ENCODE results near the gene TNFRSF1B. TPM values are rescaled to one million over a fixed set of nuclear protein-coding genes. Genes with fewer than 3 reads are reported as not detected.
"Not testable (repeated sequence)": the region's sequence is repeated elsewhere in the genome, so short reads cannot be mapped to it uniquely, and the experiment has no call there.

TNFRSF1B gene
- total RNA-seq, 2 experiments from 2014 or later = 202 to 206 TPM

GRCh38 chr1:12215118-12215961 lies 48.5 kb downstream of the TNFRSF1B start:
- ChIA-PET POLR2A (no interaction called here), CTCF (interaction anchor here (5.2 kb wide), 1 partner anchor 91 kb away, joined by 21 read pairs; no protein-coding TSS in a partner anchor)

DNA sequence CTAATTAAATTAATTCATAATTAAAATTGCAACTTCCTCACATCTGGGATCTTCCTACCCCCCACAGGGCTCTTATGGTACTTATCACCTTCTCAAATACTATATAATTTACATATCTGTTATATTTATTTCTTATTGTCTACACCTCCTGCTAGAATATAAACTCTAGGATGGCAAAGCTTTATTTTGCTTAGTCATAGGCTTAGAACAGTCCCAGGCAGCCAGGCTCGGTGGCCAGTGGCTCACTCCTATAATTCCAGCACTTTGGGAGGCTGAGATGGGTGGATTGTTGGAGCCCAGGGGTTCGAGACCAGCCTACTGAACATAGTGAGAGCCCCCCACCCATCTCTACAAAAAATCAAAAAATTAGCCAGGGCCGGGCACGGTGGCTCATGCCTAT lies 53.0 kb downstream of the TNFRSF1B start:
- POLR2A ChIA-PET = no interaction called here

DNA sequence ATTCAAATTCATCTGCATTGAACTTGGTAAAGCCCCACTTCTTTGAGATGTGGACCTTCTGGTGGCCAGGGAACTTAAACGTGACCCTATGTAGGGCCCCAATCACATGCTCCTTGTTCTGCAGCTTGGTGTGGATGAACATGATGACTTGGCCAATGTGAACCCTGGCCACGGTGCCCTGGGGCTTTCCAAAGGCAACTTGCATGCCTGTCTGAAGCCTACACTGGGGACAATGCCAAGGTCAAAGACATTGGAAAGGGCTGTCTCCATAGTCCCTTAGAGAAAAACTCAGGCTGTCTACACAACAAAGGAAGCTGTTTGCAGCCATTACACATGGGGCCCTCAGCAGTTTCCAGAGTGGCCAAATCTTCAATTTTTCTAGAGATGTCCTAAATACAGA lies 54.1 kb downstream of the TNFRSF1B start:
- CTCF ChIA-PET = interaction anchor here (0.8 to 1.7 kb wide), 2 partner anchors 9 to 96 kb away, joined by 3 to 4 read pairs; partner anchors contain the start of gene VPS13D
- POLR2A ChIA-PET = no interaction called here

More for the DNA sequence above, 53.0 kb downstream of the TNFRSF1B start:
- CTCF ChIA-PET = interaction anchor here (1.1 to 1.7 kb wide), 2 partner anchors 10 to 11 kb away, joined by 4 read pairs; partner anchors contain the start of gene VPS13D

GRCh38 chr1:12222700-12223099 lies 55.9 kb downstream of the TNFRSF1B start:
- POLR2A ChIA-PET = interaction anchor here (0.7 kb wide), 1 partner anchor 76 kb away, joined by 7 read pairs; no protein-coding TSS in a partner anchor

GRCh38 chr1:12224092-12224491 lies 57.3 kb downstream of the TNFRSF1B start:
- POLR2A ChIA-PET = not testable (repeated sequence)
- CTCF ChIA-PET = interaction anchor here (0.6 to 1.4 kb wide), 3 partner anchors 28 to 100 kb away, joined by 3 to 5 read pairs (median 5); no protein-coding TSS in a partner anchor

More at GRCh38 chr1:12222700-12223099, 55.9 kb downstream of the TNFRSF1B start:
- CTCF ChIA-PET = interaction anchor here (1.3 kb wide), 1 partner anchor 13 kb away, joined by 3 read pairs; no protein-coding TSS in a partner anchor

DNA sequence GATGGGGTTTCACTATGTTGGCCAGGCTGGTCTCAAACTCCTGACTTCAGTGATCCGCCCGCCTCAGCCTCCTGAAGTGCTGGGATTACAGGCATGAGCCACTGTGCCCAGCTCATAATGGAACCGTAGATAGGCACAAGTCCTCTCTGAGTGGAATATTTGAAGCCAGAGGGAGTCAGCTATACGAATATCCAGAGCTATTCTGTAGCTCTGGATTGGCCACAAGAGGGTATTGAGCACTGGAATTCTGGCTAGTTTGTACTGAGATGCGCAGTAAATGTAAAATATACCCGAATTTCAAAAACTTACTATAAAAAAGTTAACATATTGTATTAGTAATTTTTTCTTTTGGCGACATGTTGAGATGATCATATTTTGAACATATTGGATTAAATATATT lies 62.2 kb downstream of the TNFRSF1B start:
- ChIA-PET CTCF (interaction anchor here (0.7 to 2.1 kb wide), 4 partner anchors 8 to 107 kb away, joined by 3 to 10 read pairs (median 4); no protein-coding TSS in a partner anchor), POLR2A (no interaction called here)

- CTCF ChIA-PET = interaction anchor here (0.7 to 2.1 kb wide), 4 partner anchors 9 to 108 kb away, joined by 3 to 10 read pairs (median 4); no protein-coding TSS in a partner anchor
- POLR2A ChIA-PET = no interaction called here
Measured at GRCh38 chr1:12229386-12229834, 62.6 kb downstream of the TNFRSF1B start.

DNA sequence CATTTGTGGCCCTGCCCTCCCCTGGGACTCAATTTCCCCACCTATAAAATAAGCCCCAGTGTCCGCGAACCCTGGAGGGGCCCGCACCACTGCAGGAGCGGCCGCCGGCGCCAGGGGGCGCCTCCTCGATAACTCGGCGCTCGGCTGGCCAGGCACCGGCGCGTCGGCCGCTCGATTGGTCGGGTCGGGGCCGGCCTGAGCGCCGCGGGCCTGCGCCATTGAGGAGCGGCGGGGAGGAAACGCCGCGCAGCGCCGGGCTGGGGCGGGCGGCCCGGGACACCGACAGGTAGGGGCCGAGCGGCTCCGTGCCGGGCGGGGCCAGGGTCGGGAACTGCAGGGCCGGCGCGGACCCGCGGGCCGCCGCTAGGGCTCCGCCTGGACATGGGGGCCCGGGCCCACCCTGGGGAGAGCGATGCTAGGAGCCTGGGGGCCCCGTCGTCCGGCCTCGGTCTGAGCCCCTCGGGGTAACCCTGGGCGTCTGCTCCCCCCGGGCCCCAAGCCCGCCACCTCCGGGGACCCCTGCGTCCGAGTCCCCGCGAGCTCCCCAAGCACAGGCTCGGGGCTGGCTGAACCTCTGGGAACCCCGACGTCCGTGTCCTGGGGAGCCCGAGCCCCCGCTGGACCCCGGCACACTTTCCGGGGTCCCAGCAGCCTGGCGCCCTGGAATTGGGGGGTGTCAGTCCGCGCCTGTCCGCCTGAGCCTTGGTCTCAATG lies 63.2 kb downstream of the TNFRSF1B start, which contains the start of gene VPS13D:
TSS of gene VPS13D (plus strand) at position 196 of the 714 bp plus-strand sequence. CDS start 4,237 bp downstream, outside the sequence.
- POLR2A ChIA-PET = no interaction called here
- CTCF ChIA-PET = interaction anchor here (0.7 to 1.2 kb wide), 6 partner anchors 9 to 1835 kb away, joined by 3 to 4 read pairs (median 4); no protein-coding TSS in a partner anchor

DNA sequence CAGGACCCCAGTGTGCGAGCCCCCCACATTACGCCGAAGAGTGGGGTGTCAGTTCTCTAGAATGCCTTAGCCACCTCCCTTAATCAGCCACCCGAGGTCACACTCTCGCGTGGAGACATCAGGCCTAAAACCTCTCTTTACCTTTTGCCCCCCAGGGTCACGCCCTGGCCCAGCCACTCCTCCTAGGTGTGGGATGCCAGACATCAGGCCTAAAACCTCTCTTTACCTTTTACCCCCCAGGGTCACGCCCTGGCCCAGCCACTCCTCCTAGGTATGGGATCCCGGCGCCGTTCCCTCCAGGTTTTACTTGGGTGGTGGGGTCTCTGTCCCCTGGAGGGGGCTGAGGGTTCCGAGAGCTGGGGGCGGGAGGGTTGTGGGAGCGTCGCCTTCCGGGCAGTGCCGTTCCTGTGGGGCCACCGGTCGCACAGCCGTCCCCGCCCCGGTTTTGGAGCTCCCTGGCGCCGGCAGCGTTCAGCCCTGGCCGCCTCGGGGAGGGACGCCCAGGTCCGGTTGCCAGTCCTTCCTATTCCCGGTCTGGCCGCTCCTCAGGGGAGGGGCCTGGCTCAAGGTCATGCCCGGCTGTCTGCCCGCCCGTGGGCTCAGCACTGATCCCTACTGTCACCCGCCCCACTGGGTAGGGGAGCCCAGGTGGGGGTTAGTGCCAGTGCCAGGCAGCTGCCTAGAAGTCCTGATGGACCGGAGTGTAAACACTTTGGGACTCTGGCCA lies 63.9 kb downstream of the TNFRSF1B start:
- CTCF ChIA-PET = interaction anchor here (0.7 to 1.2 kb wide), 5 partner anchors 57 to 1836 kb away, joined by 3 to 4 read pairs (median 4); no protein-coding TSS in a partner anchor
- POLR2A ChIA-PET = no interaction called here

DNA sequence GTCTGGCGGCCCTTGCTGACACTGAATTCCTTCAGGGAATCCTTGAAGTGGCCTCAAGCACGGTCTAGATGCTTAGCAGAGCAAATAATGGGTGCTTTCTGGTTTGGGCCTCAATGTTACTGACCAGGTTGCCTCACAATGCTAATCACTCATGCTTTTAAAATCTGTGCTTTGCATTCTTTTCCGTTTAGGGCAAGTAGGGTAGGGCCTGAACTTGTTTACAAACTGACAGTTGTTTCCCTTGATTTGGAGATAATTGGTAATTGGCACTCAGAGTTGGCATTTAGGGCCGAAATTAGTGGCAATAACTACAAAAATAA lies 64.4 kb downstream of the TNFRSF1B start:
- POLR2A ChIA-PET = no interaction called here
- CTCF ChIA-PET = interaction anchor here (0.5 to 1.2 kb wide), 3 partner anchors 113 to 1822 kb away, joined by 3 to 4 read pairs (median 4); no protein-coding TSS in a partner anchor

GRCh38 chr1:12232221-12232620 lies 65.4 kb downstream of the TNFRSF1B start:
- ChIA-PET POLR2A (no interaction called here), CTCF (no interaction called here)

DNA sequence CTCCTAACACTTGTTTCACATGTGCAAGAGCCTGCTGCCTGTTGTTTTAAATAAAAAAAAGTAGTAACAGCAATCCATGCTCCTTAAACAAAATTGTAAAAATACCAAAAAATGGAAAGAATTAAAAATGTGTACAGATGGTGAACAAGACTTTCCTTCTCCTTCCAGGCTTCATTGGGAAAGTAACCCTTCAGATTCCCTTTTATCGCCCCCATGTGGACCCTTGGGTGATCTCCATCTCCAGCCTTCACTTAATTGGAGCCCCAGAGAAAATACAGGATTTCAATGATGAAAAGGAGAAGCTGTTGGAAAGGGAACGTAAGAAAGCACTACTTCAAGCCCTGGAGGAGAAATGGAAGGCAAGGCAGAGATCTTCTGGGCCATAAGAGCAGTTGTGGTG lies 77.3 kb downstream of the TNFRSF1B start:
- ChIA-PET CTCF (interaction anchor here (1.1 to 1.5 kb wide), 3 partner anchors 10 to 119 kb away, joined by 3 to 13 read pairs (median 5); no protein-coding TSS in a partner anchor), POLR2A (no interaction called here)

- ChIA-PET CTCF (interaction anchor here (1.1 to 1.5 kb wide), 3 partner anchors 10 to 120 kb away, joined by 3 to 13 read pairs (median 5); no protein-coding TSS in a partner anchor), POLR2A (no interaction called here)
Measured at GRCh38 chr1:12244585-12244984, 77.8 kb downstream of the TNFRSF1B start.

GRCh38 chr1:12245116-12245515 lies 78.3 kb downstream of the TNFRSF1B start:
- POLR2A ChIA-PET = no interaction called here
- CTCF ChIA-PET = interaction anchor here (1.1 to 1.3 kb wide), 2 partner anchors 11 to 12 kb away, joined by 3 to 5 read pairs; no protein-coding TSS in a partner anchor

- POLR2A ChIA-PET = no interaction called here
- CTCF ChIA-PET = no interaction called here
Measured at GRCh38 chr1:12245733-12246132, 78.9 kb downstream of the TNFRSF1B start.

DNA sequence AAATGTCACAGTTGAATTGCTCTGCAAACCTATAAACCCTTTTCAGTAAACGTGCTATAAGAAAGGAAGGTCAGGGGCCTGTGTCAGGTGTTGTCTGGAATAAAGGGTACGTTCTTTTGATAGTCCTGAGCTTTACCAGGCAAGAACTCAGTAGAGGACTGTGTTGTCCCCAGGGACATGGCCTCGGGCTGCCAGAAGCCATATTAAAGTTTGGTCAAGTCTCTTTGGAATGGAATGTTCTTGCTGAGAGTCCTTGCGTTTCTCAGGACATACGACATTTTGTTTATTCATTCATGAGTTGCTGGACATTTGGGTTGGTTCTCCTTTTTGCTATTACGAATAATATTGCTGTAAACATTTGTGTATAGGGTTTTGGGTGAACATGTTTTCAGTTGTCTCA lies 79.8 kb downstream of the TNFRSF1B start:
- CTCF ChIA-PET = no interaction called here
- POLR2A ChIA-PET = no interaction called here

GRCh38 chr1:12249181-12249580 lies 82.4 kb downstream of the TNFRSF1B start:
- ChIA-PET CTCF (interaction anchor here (0.9 to 1.3 kb wide), 2 partner anchors 125 to 131 kb away, joined by 3 to 4 read pairs; no protein-coding TSS in a partner anchor), POLR2A (no interaction called here)

DNA sequence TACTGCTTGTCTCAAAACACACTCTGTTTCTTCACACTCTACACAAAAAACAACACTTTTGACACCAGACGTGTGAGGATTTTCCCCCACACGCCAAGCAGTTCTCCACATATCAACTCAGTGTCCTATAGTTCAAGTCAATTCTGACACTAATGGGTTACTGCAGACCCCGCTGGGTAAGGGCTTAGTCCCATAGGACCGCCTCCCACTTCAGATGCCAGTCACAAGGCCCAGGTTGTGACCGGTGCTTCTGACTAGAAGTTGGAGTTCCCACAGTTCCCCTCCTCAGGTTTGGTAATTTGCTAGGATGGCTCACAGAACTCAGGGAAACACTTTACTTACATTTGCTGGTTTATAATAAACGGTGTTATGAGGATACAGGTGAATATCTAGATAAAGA lies 83.0 kb downstream of the TNFRSF1B start:
- POLR2A ChIA-PET = no interaction called here
- CTCF ChIA-PET = interaction anchor here (0.6 kb wide), 1 partner anchor 36 kb away, joined by 3 read pairs; no protein-coding TSS in a partner anchor

GRCh38 chr1:12251442-12251841 lies 84.7 kb downstream of the TNFRSF1B start:
- ChIA-PET CTCF (interaction anchor here (0.6 kb wide), 1 partner anchor 28 kb away, joined by 3 read pairs; no protein-coding TSS in a partner anchor), POLR2A (no interaction called here)

All from activated CD8-positive, alpha-beta memory T cell treated with anti-CD3 and anti-CD28 coated beads for 36 hours (primary cell).